CD4-positive, alpha-beta T cell (primary cell): ENCODE data around the gene CA6. TPM values are rescaled to one million over a fixed set of nuclear protein-coding genes. Genes with fewer than 3 reads are reported as not detected.

ENCODE experiments used
- ATAC-seq: fragments of 200-7000 bp; cut with Tn5 transposase; one replicate; pipeline ENCODE4 v1.10.0; 2022; ENCODE audit warnings: mild to moderate bottlenecking; ENCODE audit not compliant: poor library complexity
- CTCF ChIA-PET: fragments of 350-600 bp; sonication (Branson Sonifier 250); formaldehyde crosslinking; loops from one replicate; lab custom pipeline; 2021; ENCODE audit warnings: antibody characterized with exemption, inconsistent platforms; lab: Charles Lee
- POLR2A ChIA-PET: fragments of 350-600 bp; sonication (Branson Sonifier 250); formaldehyde crosslinking; loops from one replicate; lab custom pipeline; 2021; ENCODE audit warnings: antibody characterized with exemption, inconsistent platforms; lab: Charles Lee
- DNase-seq, 14 experiments: peaks; one replicate each; pipeline ENCODE4 v3.0.0-alpha.2; 2013 to 2020; ENCODE audit warnings: mixed read lengths in 2 of 14
- H3K27ac ChIP-seq, 2 donors: one replicate each; pipeline versions ENCODE4 v1.5.1 to v1.7.0; 2013; ENCODE audit warnings: low read length in 2 of 2, low read depth in 1 of 2, mild to moderate bottlenecking in 1 of 2
- H3K27me3 ChIP-seq, 2 experiments: 1 replicate in 1 of 2; 2 replicates in 1 of 2; pipeline versions ENCODE4 v1.6.1 to v1.7.0; 2013; ENCODE audit warnings: low read length in 2 of 2, control low read depth in 1 of 2, mild to moderate bottlenecking in 1 of 2, moderate library complexity in 1 of 2; ENCODE audit not compliant: insufficient read depth in 2 of 2, control insufficient read depth in 1 of 2
- H3K36me3 ChIP-seq: one replicate; pipeline ENCODE4 v1.6.1; 2013; ENCODE audit warnings: low read length, control low read depth; ENCODE audit not compliant: insufficient read depth
- H3K4me1 ChIP-seq: one replicate; pipeline ENCODE4 v1.6.1; 2013; ENCODE audit warnings: low read length, control low read depth; ENCODE audit not compliant: insufficient read depth
- H3K4me3 ChIP-seq: one replicate; pipeline ENCODE4 v1.5.1; 2013; ENCODE audit warnings: mild to moderate bottlenecking, low read length, moderate library complexity
- H3K9me3 ChIP-seq, 2 experiments: 1 replicate in 1 of 2; 2 replicates in 1 of 2; pipeline versions ENCODE4 v1.6.1 to v1.7.0; 2013; ENCODE audit warnings: low read length in 2 of 2, mild to moderate bottlenecking in 2 of 2, control low read depth in 1 of 2, moderate library complexity in 1 of 2; ENCODE audit not compliant: control insufficient read depth in 1 of 2, insufficient read depth in 1 of 2
- H3K27ac Mint-ChIP-seq: one replicate; pipeline ENCODE4 v1.8.0; 2020; ENCODE audit warnings: mixed read lengths
- H3K27me3 Mint-ChIP-seq: one replicate; pipeline ENCODE4 v1.8.0; 2021; ENCODE audit warnings: mixed read lengths
- H3K36me3 Mint-ChIP-seq: one replicate; pipeline ENCODE4 v1.8.0; 2021; ENCODE audit warnings: low read depth, mixed read lengths
- H3K4me1 Mint-ChIP-seq: one replicate; pipeline ENCODE4 v1.8.0; 2021; ENCODE audit warnings: low read depth, mixed read lengths
- H3K4me3 Mint-ChIP-seq: one replicate; pipeline ENCODE4 v1.8.0; 2020; ENCODE audit warnings: mild to moderate bottlenecking, mixed read lengths
- H3K9me3 Mint-ChIP-seq: one replicate; pipeline ENCODE4 v1.8.0; 2020; ENCODE audit warnings: mixed read lengths
- CTCF ChIP-seq: fragments of 200-600 bp; IDR thresholded peaks from one replicate; pipeline ENCODE4 v1.8.0; 2022; ENCODE audit warnings: antibody characterized with exemption, mild to moderate bottlenecking
- intact Hi-C, 2 experiments: fragments of 100-400 bp; cut with DNase I in 1 of 2; cut with micrococcal nuclease in 1 of 2; formaldehyde crosslinking; loops; one replicate each; pipeline versions ENCODE4 v1.15.1 to v1.9.0; 2023 to 2025; cut with DNase I, micrococcal nuclease
- total RNA-seq, 174 experiments: library from RNA in 2 of 174; stranded (reverse) in 2 of 174; gene quantifications; one replicate each; pipeline ENCODE4 v1.2.3 and lab custom pipeline; 2021 to 2026

The CA6 gene
- total RNA-seq, 2 experiments from 2014 or later, result 0.20 TPM; not detected in 1

GRCh38 chr1:8976338-8976737 lies 30.7 kb downstream of the CA6 start:
- Mint-ChIP-seq H3K4me1 (peaks cover 13% of the 10 kb centered on the region), H3K27me3 (no peaks in the 10 kb centered on the region), H3K36me3 (no peaks in the 10 kb centered on the region), H3K9me3 (no peaks in the 10 kb centered on the region), H3K27ac (no peak overlapping the region), H3K4me3 (no peak overlapping the region)
- no peak overlapping the region for H3K4me3 ChIP-seq
- H3K4me1 ChIP-seq, result peaks cover 8% of the 10 kb centered on the region
- H3K27me3 ChIP-seq, result no peaks in the 10 kb centered on the region
- ChIA-PET POLR2A (no interaction called here), CTCF (interaction anchor here (0.6 to 1.5 kb wide), 2 partner anchors 29 to 59 kb away, joined by 3 read pairs; no protein-coding TSS in a partner anchor)
- no peak overlapping the region for H3K27ac ChIP-seq
- no peak for TF ChIP-seq CTCF
- no peak for ATAC-seq
- H3K36me3 ChIP-seq, result no peaks in the 10 kb centered on the region
- intact Hi-C loops, result no loop called here
- H3K9me3 ChIP-seq, result no peaks in the 10 kb centered on the region
- DNase-seq, result no peak

GRCh38 chr1:8976896-8977450 lies 31.3 kb downstream of the CA6 start:
- TF ChIP-seq CTCF, result no peak
- Mint-ChIP-seq H3K4me3 (no peak overlapping the region), H3K27ac (no peak overlapping the region), H3K9me3 (no peaks in the 10 kb centered on the region), H3K36me3 (no peaks in the 10 kb centered on the region), H3K27me3 (no peaks in the 10 kb centered on the region), H3K4me1 (peaks cover 6% of the 10 kb centered on the region)
- Histone ChIP-seq H3K4me1 (peaks cover 2% of the 10 kb centered on the region), H3K4me3 (no peak overlapping the region), H3K27me3 (no peaks in the 10 kb centered on the region), H3K36me3 (no peaks in the 10 kb centered on the region), H3K27ac (no peak overlapping the region), H3K9me3 (no peaks in the 10 kb centered on the region)
- ChIA-PET CTCF (interaction anchor here (0.6 to 1.8 kb wide), 3 partner anchors 11 to 59 kb away, joined by 3 read pairs; no protein-coding TSS in a partner anchor), POLR2A (no interaction called here)
- intact Hi-C loops, result no loop called here
- DNase-seq (no peak), ATAC-seq (no peak)

GRCh38 chr1:8980656-8981055 lies 35.0 kb downstream of the CA6 start:
- no peaks in the 10 kb centered on the region for H3K4me1 ChIP-seq
- ATAC-seq (no peak), DNase-seq (no peak)
- ChIA-PET POLR2A (no interaction called here), CTCF (interaction anchor here (0.6 to 0.9 kb wide), 2 partner anchors 18 to 25 kb away, joined by 3 read pairs; no protein-coding TSS in a partner anchor)
- no peaks in the 10 kb centered on the region for H3K36me3 ChIP-seq
- intact Hi-C loops, result no loop called here
- no peak overlapping the region for H3K4me3 Mint-ChIP-seq
- H3K4me3 ChIP-seq, result no peak overlapping the region
- no peaks in the 10 kb centered on the region for H3K4me1 Mint-ChIP-seq
- no peak overlapping the region for H3K27ac Mint-ChIP-seq
- H3K27ac ChIP-seq, result no peak overlapping the region
- no peaks in the 10 kb centered on the region for H3K9me3 Mint-ChIP-seq
- H3K9me3 ChIP-seq, result no peaks in the 10 kb centered on the region
- no peaks in the 10 kb centered on the region for H3K36me3 Mint-ChIP-seq
- no peaks in the 10 kb centered on the region for H3K27me3 ChIP-seq
- TF ChIP-seq CTCF, result no peak
- no peaks in the 10 kb centered on the region for H3K27me3 Mint-ChIP-seq
